ENCODE data around the gene TMEM186. TPM values are rescaled to one million over a fixed set of nuclear protein-coding genes. Genes with fewer than 3 reads are reported as not detected.
"Not testable (repeated sequence)": the region's sequence is repeated elsewhere in the genome, so short reads cannot be mapped to it uniquely, and the experiment has no call there.

Gene TMEM186
- total RNA-seq, 1 donor: 5.2 TPM

- no peak for TF ChIP-seq CTCF (IDR thresholded peaks at IDR 0.05; ENCODE audit: insufficient read depth, low read depth, low read length)
- no peak overlapping the region for H3K4me3 ChIP-seq (ENCODE audit: low read depth, low read length)
- no peak for DNase-seq (ENCODE audit: low read depth)
Measured at GRCh38 chr16:8808613-8809353, 11.3 kb upstream of the TMEM186 start.

GRCh38 chr16:8808009-8808408 is 10.6 kb upstream of the TMEM186 start:
- no peak for TF ChIP-seq CTCF (IDR thresholded peaks at IDR 0.05; ENCODE audit: insufficient read depth, low read depth, low read length)
- no peak overlapping the region for H3K4me3 ChIP-seq (ENCODE audit: low read depth, low read length)
- no peak for DNase-seq (ENCODE audit: low read depth)

GRCh38 chr16:8807189-8807588 is 9.8 kb upstream of the TMEM186 start:
- no peak for TF ChIP-seq CTCF (IDR thresholded peaks at IDR 0.05; ENCODE audit: insufficient read depth, low read depth, low read length)
- no peak for DNase-seq (ENCODE audit: low read depth)
- H3K4me3 ChIP-seq (ENCODE audit: low read depth, low read length): no peak overlapping the region

- peak; percentile 21 for DNase-seq (ENCODE audit: low read depth)
- TF ChIP-seq CTCF (IDR thresholded peaks at IDR 0.05; ENCODE audit: insufficient read depth, low read depth, low read length): no peak
- H3K4me3 ChIP-seq (ENCODE audit: low read depth, low read length): no peak overlapping the region
Measured at GRCh38 chr16:8806272-8806983, 9.0 kb upstream of the TMEM186 start.

- DNase-seq (ENCODE audit: low read depth): no peak
- no peak overlapping the region for H3K4me3 ChIP-seq (ENCODE audit: low read depth, low read length)
- TF ChIP-seq CTCF (IDR thresholded peaks at IDR 0.05; ENCODE audit: insufficient read depth, low read depth, low read length): no peak
Measured at GRCh38 chr16:8804313-8804712, 6.9 kb upstream of the TMEM186 start.

- not testable (repeated sequence) for H3K4me3 ChIP-seq (ENCODE audit: low read depth, low read length); DNase-seq (ENCODE audit: low read depth)
Measured at GRCh38 chr16:8803733-8804132, 6.3 kb upstream of the TMEM186 start.

- no peak overlapping the region for H3K4me3 ChIP-seq (ENCODE audit: low read depth, low read length)
- no peak for TF ChIP-seq CTCF (IDR thresholded peaks at IDR 0.05; ENCODE audit: insufficient read depth, low read depth, low read length)
- DNase-seq (ENCODE audit: low read depth): no peak
Measured at GRCh38 chr16:8801701-8802100, 4.3 kb upstream of the TMEM186 start.

Data from fibroblast of villous mesenchyme (primary cell).